Measurements from ENCODE around the gene NLE1. TPM values are rescaled to one million over a fixed set of nuclear protein-coding genes. Genes with fewer than 3 reads are reported as not detected.

The NLE1 gene
- total RNA-seq, 1 donor from 2014 or later, result 12.4 TPM

- Mint-ChIP-seq H3K9me3 (no peaks in the 10 kb centered on the region), H3K36me3 (no peaks in the 10 kb centered on the region), H3K4me3 (no peak overlapping the region), H3K27me3 (ENCODE audit: insufficient read depth, low read depth) (peaks cover 6% of the 10 kb centered on the region), H3K4me1 (peaks cover 4% of the 10 kb centered on the region), H3K27ac (no peak overlapping the region)
- no peaks in the 10 kb centered on the region for H3F3A ChIP-seq (ENCODE audit: low read depth)
- H3K36me3 ChIP-seq, result no peaks in the 10 kb centered on the region
- no peaks in the 10 kb centered on the region for H3K4me1 ChIP-seq
- no peaks in the 10 kb centered on the region for H3K27me3 ChIP-seq
- H2AFZ ChIP-seq (replicated peaks), result no peak overlapping the region
- TF ChIP-seq EZH2 (IDR thresholded peaks at IDR 0.05), result no peak
- TF ChIP-seq, protein P1, sequence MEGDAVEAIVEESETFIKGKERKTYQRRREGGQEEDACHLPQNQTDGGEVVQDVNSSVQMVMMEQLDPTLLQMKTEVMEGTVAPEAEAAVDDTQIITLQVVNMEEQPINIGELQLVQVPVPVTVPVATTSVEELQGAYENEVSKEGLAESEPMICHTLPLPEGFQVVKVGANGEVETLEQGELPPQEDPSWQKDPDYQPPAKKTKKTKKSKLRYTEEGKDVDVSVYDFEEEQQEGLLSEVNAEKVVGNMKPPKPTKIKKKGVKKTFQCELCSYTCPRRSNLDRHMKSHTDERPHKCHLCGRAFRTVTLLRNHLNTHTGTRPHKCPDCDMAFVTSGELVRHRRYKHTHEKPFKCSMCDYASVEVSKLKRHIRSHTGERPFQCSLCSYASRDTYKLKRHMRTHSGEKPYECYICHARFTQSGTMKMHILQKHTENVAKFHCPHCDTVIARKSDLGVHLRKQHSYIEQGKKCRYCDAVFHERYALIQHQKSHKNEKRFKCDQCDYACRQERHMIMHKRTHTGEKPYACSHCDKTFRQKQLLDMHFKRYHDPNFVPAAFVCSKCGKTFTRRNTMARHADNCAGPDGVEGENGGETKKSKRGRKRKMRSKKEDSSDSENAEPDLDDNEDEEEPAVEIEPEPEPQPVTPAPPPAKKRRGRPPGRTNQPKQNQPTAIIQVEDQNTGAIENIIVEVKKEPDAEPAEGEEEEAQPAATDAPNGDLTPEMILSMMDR (IDR thresholded peaks at IDR 0.05), result no peak
- TF ChIP-seq EZH2phosphoT487 (IDR thresholded peaks at IDR 0.05), result no peak
- no peaks in the 10 kb centered on the region for H4K20me1 ChIP-seq (ENCODE audit: low read depth)
- no peak overlapping the region for H3K4me2 ChIP-seq
- H3K9me3 ChIP-seq (ENCODE audit: low read depth), result no peaks in the 10 kb centered on the region
- no peak overlapping the region for H3K27ac ChIP-seq
- H3K9ac ChIP-seq, result no peak overlapping the region
- H3K4me3 ChIP-seq, result no peak overlapping the region
- no peaks in the 10 kb centered on the region for H3K79me2 ChIP-seq (ENCODE audit: low read depth)
- no peak for DNase-seq (ENCODE audit: low spot score)
These were observed 7.8 kb upstream of the NLE1 start for GRCh38 chr17:35149941-35150340.

DNA sequence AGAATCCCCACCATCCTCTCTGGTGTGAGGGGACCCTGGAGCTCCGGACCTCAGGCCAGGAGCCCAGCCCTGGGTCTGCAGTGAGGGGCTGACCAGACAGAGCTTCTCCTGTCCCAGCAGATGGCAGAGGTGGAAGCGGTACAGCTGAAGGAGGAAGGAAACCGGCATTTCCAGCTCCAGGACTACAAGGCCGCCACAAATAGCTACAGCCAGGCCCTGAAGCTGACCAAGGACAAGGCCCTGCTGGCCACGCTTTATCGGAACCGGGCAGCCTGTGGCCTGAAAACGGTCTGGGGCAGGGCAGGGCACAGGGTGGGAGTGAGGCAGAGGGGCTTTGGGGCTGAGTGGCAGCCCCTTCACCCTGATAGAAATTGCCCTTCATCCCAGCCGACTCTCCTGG is 6.0 kb upstream of the NLE1 start:
- Histone ChIP-seq H4K20me1 (ENCODE audit: low read depth) (no peaks in the 10 kb centered on the region), H3K4me1 (no peaks in the 10 kb centered on the region), H2AFZ (replicated peaks) (no peak overlapping the region), H3K79me2 (ENCODE audit: low read depth) (no peaks in the 10 kb centered on the region), H3K4me2 (no peak overlapping the region), H3K36me3 (no peaks in the 10 kb centered on the region), H3K27me3 (no peaks in the 10 kb centered on the region), H3K9me3 (ENCODE audit: low read depth) (no peaks in the 10 kb centered on the region), H3F3A (ENCODE audit: low read depth) (no peaks in the 10 kb centered on the region), H3K4me3 (no peak overlapping the region), H3K9ac (no peak overlapping the region), H3K27ac (no peak overlapping the region)
- Mint-ChIP-seq H3K36me3 (no peaks in the 10 kb centered on the region), H3K9me3 (no peaks in the 10 kb centered on the region), H3K27me3 (ENCODE audit: insufficient read depth, low read depth) (peaks cover 6% of the 10 kb centered on the region), H3K4me3 (no peak overlapping the region), H3K4me1 (peaks cover 4% of the 10 kb centered on the region), H3K27ac (no peak overlapping the region)
- TF ChIP-seq EZH2 (IDR thresholded peaks at IDR 0.05) (no peak), EZH2phosphoT487 (IDR thresholded peaks at IDR 0.05) (no peak)
- TF ChIP-seq, protein P1 (IDR thresholded peaks at IDR 0.05), result no peak
- no peak for DNase-seq (ENCODE audit: low spot score)

DNA sequence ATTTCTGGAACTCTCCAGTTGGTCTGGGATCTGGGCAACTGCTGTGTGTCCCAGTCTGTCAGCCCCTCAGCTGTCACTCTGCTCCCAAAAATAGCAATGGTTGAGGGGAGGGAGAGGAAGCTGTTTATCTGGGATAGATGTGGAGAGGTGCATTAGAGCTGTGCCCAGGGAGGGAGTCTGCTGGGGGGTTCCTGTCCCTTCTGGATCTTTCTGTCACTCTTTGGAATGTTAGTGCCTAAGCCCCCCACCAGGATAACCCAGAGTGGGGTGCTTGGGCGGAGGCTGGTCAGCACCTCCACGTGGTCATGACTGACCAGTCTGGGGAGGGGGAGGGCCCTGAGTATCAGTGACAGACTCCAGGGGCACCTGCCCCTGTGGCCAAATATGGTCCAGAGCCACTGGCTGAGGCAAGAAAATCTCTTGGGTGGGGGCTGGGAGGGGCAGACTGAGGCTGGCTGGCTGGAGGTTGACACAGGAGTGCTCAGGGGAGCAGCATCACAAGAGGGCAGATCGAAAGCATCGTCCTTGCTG is 5.3 kb upstream of the NLE1 start, which contains the start of gene UNC45B:
Gene UNC45B (plus strand): TSS at position 443 of the 531 bp plus-strand sequence. CDS start 447 bp downstream, outside the sequence.
- no peaks in the 10 kb centered on the region for H3K4me1 ChIP-seq
- H3K9ac ChIP-seq, result no peak within 1 kb of the TSS
- H2AFZ ChIP-seq (replicated peaks), result no peak within 1 kb of the TSS
- H3K27me3 Mint-ChIP-seq (ENCODE audit: insufficient read depth, low read depth), result peaks cover 6% of the 10 kb centered on the region
- H3F3A ChIP-seq (ENCODE audit: low read depth), result no peaks in the 10 kb centered on the region
- H3K27ac ChIP-seq, result no peak within 1 kb of the TSS
- H3K9me3 Mint-ChIP-seq, result no peaks in the 10 kb centered on the region
- H3K4me2 ChIP-seq, result no peak within 1 kb of the TSS
- no peaks in the 10 kb centered on the region for H3K27me3 ChIP-seq
- no peak within 1 kb of the TSS for H3K4me3 Mint-ChIP-seq
- peaks cover 5% of the 10 kb centered on the region for H3K4me1 Mint-ChIP-seq
- H3K79me2 ChIP-seq (ENCODE audit: low read depth), result no peaks in the 10 kb centered on the region
- TF ChIP-seq, protein P1 (IDR thresholded peaks at IDR 0.05), result no peak
- TF ChIP-seq EZH2phosphoT487 (IDR thresholded peaks at IDR 0.05) (no peak), EZH2 (IDR thresholded peaks at IDR 0.05) (no peak)
- H4K20me1 ChIP-seq (ENCODE audit: low read depth), result no peaks in the 10 kb centered on the region
- H3K36me3 Mint-ChIP-seq, result no peaks in the 10 kb centered on the region
- no peaks in the 10 kb centered on the region for H3K9me3 ChIP-seq (ENCODE audit: low read depth)
- DNase-seq (ENCODE audit: low spot score), result no peak
- no peaks in the 10 kb centered on the region for H3K36me3 ChIP-seq
- no peak within 1 kb of the TSS for H3K4me3 ChIP-seq
- H3K27ac Mint-ChIP-seq, result peak within 1 kb of the TSS; percentile 33
